NCI-H510A treated with DMSO at 0.1 percent for 48 hours (cell line): Measurements from ENCODE around the gene SESN2.
A peak's percentile ranks its signal among the peaks of the same experiment; 100 is the strongest.
"Not testable (repeated sequence)": the region's sequence is repeated elsewhere in the genome, so short reads cannot be mapped to it uniquely, and the experiment has no call there.

ENCODE experiments used
- DNase-seq: peaks from one replicate; lab custom pipeline; 2025; lab: John Stamatoyannopoulos, UW

Gene SESN2

GRCh38 chr1:28288487-28288886 is 29.2 kb downstream of the SESN2 start:
- no peak for DNase-seq

- no peak for DNase-seq
Observed at GRCh38 chr1:28290851-28291250, 31.5 kb downstream of the SESN2 start.

- DNase-seq = no peak
Observed at GRCh38 chr1:28291711-28292110, 32.4 kb downstream of the SESN2 start.

GRCh38 chr1:28295936-28296335 is 36.6 kb downstream of the SESN2 start:
- DNase-seq = no peak

GRCh38 chr1:28296401-28297261 is 37.3 kb downstream of the SESN2 start:
- peak; percentile 33 for DNase-seq

- DNase-seq = no peak
Observed at GRCh38 chr1:28297826-28298225, 38.5 kb downstream of the SESN2 start.

- DNase-seq = no peak
Observed at GRCh38 chr1:28298438-28298837, 39.1 kb downstream of the SESN2 start.

GRCh38 chr1:28301368-28302174 is 42.3 kb downstream of the SESN2 start:
- no peak for DNase-seq

- no peak for DNase-seq
Observed at GRCh38 chr1:28302247-28302646, 42.9 kb downstream of the SESN2 start.

- DNase-seq = no peak
Observed at GRCh38 chr1:28306301-28306949, 47.1 kb downstream of the SESN2 start.

GRCh38 chr1:28308750-28309149 is 49.4 kb downstream of the SESN2 start:
- DNase-seq = no peak

- DNase-seq = no peak
Observed at GRCh38 chr1:28309702-28310101, 50.4 kb downstream of the SESN2 start.

- no peak for DNase-seq
Observed at GRCh38 chr1:28313702-28314546, 54.6 kb downstream of the SESN2 start.

- no peak for DNase-seq
Observed at GRCh38 chr1:28314547-28314941, 55.2 kb downstream of the SESN2 start.

GRCh38 chr1:28317014-28317413 is 57.7 kb downstream of the SESN2 start:
- no peak for DNase-seq

- no peak for DNase-seq
Observed at GRCh38 chr1:28322194-28322593, 62.9 kb downstream of the SESN2 start.

GRCh38 chr1:28323720-28324119 is 64.4 kb downstream of the SESN2 start:
- no peak for DNase-seq

GRCh38 chr1:28326515-28326914 is 67.2 kb downstream of the SESN2 start:
- no peak for DNase-seq

- no peak for DNase-seq
Observed at GRCh38 chr1:28326984-28327383, 67.7 kb downstream of the SESN2 start.

- DNase-seq = not testable (repeated sequence)
Observed at GRCh38 chr1:28327431-28327830, 68.1 kb downstream of the SESN2 start.

GRCh38 chr1:28328228-28328648 is 68.9 kb downstream of the SESN2 start:
- DNase-seq = no peak
